ENCODE results near the gene NDUFC2.
"Not testable (repeated sequence)": the region's sequence is repeated elsewhere in the genome, so short reads cannot be mapped to it uniquely, and the experiment has no call there.

Gene NDUFC2

DNA sequence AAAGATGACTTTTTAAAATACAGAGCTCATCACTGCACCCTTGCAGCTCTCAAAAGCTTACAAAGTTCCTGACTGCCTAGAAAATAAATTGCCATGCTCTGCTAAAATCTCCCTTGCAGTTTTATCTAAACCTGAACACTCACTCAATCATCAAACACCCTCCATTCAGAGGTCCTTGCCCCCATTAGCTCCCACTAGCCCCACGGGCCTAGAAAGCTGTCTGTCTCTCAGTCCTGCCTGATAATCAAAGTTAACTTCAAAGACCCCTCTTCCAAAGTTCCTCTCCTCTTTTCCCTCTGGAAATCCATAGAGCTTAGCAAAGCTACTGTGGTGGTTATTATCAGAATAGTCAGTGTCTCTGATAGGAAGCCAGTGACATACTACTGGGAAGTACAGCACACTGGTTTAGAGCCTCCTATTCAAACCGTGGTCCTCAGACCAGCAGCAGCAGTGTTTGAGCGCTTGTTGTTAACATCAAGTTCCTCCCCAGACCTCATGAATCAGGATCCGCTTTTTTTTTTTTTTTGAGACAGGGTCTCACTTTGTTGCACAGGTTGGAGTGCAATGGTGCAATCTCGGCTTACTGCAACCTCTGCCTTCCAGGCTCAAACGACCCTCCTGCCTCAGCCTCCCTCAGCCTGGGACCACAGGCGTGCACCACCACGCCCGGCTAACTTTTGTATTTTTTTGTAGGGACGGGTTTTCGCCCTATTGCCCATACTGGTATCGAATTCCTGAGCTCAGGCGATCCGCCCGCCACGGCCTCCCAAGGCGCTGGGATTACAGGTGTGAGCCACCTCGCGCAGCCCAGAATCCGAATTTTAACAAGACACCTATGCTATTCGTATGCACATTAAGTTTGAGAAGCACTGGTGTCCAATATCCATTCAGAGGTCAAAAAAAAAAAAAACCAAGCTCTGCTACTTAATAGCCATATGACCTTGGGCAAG is 1.2 kb downstream of the NDUFC2 start:
- peak; percentile 29 for DNase-seq

- DNase-seq, result not testable (repeated sequence)
These were observed 2.1 kb downstream of the NDUFC2 start for GRCh38 chr11:78077592-78077991.

GRCh38 chr11:78076733-78077403 is 2.8 kb downstream of the NDUFC2 start:
- no peak for DNase-seq

- no peak for DNase-seq
These were observed 4.9 kb downstream of the NDUFC2 start for GRCh38 chr11:78074756-78075155.

- DNase-seq, result peak; percentile 43
These were observed 7.2 kb downstream of the NDUFC2 start for GRCh38 chr11:78072455-78072854.

GRCh38 chr11:78071717-78072116 is 7.9 kb downstream of the NDUFC2 start:
- no peak for DNase-seq

DNA sequence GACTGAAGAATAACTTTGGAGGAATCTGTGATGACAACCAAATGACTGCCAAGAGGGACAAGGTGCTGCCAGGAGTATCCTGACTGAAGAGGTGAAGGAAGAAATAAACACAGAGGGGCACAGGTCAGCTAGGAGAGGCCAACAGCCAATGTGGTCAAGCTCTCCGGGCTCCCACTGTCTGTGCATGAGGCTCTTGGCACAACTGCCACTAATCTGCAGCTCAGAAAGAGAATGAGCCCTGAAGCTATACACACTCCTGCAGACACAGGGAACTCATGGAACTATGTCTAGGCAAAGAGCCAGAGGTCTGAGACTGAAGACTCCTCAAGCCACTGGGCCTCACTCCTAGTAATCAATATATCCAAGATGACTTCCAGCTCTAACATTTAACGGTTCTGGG is 9.0 kb downstream of the NDUFC2 start:
- DNase-seq, result no peak

- DNase-seq, result no peak
These were observed 10.2 kb downstream of the NDUFC2 start for GRCh38 chr11:78069465-78069864.

GRCh38 chr11:78067704-78068103 is 12.0 kb downstream of the NDUFC2 start:
- DNase-seq, result no peak

DNA sequence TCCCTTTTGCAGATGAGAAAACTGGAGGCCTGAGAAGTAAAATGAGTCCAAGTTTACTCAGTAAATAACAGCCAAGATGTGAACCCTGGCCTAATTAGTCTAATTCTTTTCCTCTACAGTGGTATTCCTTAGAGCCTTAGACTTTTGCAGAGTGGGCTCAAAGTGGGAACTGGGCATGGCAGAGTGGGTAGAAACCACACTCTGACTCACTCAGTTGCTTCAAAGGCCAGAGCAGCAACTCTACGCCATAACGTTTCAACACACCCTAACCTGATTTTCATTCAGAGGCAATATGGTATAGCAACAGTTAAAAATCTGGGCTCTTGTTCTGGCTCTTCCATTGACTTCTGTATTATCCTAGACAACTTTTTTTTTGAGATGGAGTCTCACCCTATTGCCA is 13.2 kb downstream of the NDUFC2 start:
- DNase-seq, result peak; percentile 80

- no peak for DNase-seq
These were observed 14.5 kb downstream of the NDUFC2 start for GRCh38 chr11:78065203-78065602.

- DNase-seq, result no peak
These were observed 16.1 kb downstream of the NDUFC2 start, which contains the start of gene THRSP for GRCh38 chr11:78063440-78064181. THRSP (plus strand) TSS chr11:78063861; CDS start chr11:78063882, 21 bp downstream.

DNA sequence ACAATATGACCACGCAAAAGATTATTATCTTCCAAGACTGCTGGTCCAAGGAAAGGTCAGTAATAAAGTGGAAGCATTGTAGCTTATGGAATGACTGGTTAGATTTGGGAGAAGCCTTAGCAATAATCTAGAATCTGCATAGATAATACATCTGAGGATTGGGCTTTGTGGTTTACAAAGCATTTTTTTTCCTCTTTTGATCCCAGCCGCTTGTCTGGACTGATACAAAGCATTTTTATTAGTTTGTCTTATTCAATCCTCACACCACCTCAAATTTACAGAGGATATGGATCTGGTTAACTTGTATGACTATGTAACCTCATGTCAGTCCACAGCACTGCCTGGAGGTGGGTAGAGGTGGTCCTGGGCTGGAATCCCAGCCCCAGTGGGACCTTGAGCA is 17.0 kb downstream of the NDUFC2 start:
- DNase-seq, result no peak

DNA sequence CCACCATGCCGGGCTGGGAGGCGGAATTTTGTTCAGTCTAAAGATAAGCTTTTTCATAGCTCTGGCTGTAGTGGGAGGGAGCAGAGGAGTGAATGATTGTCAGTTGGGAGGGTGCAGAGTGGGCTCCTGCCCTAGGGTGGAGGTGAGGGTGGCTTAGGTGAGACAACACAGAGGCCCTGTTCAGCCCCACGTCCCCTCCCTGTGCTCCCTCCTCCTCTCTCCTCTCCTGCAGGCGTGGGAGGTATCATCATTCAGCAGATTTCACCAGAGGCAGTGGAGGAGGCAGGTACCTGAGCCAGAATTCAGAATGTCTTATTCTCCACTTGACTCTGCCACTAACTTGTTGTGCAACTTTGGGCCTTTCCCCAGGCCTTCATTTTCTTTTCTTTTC is 17.7 kb downstream of the NDUFC2 start:
- DNase-seq, result no peak

GRCh38 chr11:78061088-78061920 is 18.4 kb downstream of the NDUFC2 start:
- peak; percentile 36 for DNase-seq

- no peak for DNase-seq
These were observed 19.1 kb downstream of the NDUFC2 start for GRCh38 chr11:78060533-78060932.

- not testable (repeated sequence) for DNase-seq
These were observed 19.8 kb downstream of the NDUFC2 start for GRCh38 chr11:78059749-78060328.

- no peak for DNase-seq
These were observed 22.1 kb downstream of the NDUFC2 start for GRCh38 chr11:78057462-78058055.

GRCh38 chr11:78056093-78056492 is 23.6 kb downstream of the NDUFC2 start:
- DNase-seq, result no peak

GRCh38 chr11:78054971-78055370 is 24.7 kb downstream of the NDUFC2 start:
- no peak for DNase-seq
